HPDE6-E6E7 (cell line): ENCODE measurements around the gene NUFIP2.
"Not testable (repeated sequence)": the region's sequence is repeated elsewhere in the genome, so short reads cannot be mapped to it uniquely, and the experiment has no call there.

Source experiments
- DNase-seq: peaks from one replicate; pipeline ENCODE4 v3.0.0; 2011; ENCODE audit warnings: missing footprints; ENCODE audit errors: extremely low spot score

Gene NUFIP2

GRCh38 chr17:29279397-29280070 lies 14.4 kb downstream of the NUFIP2 start:
- DNase-seq, result no peak

DNA sequence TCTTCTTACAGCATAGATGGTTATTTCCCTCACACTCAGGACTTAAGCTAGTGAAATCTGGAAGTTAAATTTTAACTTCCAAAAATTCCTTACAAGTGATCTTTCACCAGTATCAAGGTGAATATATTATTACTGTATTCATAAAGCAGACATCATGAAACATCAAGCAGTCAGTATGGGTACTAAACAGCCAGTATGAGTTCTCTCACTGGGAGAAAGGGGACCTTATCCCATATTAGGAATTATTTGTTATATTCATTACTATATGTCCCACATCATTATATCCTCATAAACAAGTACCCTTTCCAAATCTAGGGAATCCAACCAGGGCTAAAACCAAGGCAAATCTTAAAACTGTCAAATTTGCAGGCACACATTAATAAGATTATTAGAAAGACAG lies 15.3 kb downstream of the NUFIP2 start:
- DNase-seq, result no peak

DNA sequence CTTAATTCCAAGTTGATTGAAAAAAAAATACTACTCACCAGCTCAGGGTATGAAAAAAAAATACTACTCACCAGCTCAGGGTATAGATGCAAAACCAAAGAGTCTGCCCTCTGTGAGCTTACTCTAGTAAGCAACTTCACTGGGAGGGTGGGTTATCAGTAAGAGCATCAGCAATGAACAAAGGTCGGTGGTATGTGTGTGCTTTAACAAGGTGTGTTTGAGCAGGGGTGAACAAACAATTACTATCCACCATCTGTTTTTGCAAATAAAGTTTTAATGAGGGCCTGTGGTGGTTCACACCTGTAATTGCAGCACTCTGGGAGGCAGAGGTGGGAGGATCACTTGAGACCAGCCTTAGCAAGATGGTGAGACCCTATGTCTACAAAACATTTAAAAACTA lies 20.0 kb downstream of the NUFIP2 start:
- DNase-seq, result no peak

DNA sequence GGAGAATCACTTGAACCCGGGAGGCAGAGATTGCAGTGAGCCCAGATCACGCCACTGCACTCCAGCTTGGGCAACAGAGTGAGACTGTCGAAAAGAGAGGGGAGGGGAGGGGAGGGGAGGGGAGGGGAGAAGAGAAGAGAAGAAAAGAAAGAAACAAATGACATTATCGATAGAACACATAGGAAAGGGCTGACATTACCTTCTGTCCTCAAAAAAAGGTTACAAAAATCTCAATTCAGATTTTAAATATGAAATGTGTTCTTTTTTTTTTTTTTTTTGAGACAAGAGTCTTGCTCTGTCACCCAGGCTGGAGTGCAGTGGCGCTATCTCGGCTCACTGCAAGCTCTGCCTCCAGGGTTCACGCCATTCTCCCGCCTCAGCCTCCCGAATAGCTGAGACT lies 22.0 kb downstream of the NUFIP2 start:
- DNase-seq, result not testable (repeated sequence)

- DNase-seq, result no peak
Measured at GRCh38 chr17:29263916-29264315, 30.0 kb downstream of the NUFIP2 start.

DNA sequence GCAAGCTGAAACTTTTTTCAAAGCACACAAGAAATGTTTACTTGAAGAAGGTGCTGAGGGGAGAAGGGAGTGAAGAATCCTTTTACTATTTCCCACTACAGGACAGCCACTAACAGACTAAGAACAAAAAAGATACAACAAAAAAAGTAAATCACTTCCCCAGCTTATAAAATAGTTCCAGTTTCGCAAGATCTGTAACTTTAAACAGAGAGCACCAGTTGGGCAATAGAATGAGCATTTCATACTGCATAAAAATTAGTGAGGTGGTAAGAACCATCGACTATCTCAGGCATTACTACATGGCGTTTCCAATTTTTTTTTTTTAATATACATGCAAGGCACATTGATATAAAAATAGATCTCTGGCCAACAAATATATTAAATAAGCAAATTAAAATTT lies 36.2 kb downstream of the NUFIP2 start:
- DNase-seq, result no peak

- no peak for DNase-seq
Measured at GRCh38 chr17:29256735-29257466, 37.0 kb downstream of the NUFIP2 start.

DNA sequence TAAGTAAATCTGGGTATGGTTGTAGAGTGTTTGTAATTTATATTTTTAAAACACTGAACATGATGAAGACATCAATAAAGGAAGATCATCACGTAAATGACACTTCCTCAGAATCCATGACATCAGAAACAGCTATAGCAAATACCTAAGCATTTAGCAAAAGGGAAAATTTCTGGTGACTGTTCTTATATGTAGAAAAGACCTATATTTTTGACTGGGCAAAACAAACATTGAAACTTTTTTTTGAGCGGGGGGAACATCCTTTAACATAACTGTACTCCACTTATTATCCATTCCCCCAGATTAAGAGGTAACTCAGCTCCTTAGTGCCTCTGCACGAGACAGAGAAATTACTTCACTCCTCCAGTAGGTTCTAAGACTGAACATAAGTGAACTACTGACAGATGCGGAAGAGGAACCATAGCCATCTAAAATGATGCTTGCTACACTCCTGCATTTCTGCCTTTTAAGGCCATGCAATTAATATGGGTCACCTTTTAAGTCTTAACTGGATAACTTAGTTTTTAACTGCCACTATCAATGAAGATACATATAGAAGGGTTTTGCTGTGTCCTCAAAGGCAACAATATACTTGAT lies 37.9 kb downstream of the NUFIP2 start:
- no peak for DNase-seq

DNA sequence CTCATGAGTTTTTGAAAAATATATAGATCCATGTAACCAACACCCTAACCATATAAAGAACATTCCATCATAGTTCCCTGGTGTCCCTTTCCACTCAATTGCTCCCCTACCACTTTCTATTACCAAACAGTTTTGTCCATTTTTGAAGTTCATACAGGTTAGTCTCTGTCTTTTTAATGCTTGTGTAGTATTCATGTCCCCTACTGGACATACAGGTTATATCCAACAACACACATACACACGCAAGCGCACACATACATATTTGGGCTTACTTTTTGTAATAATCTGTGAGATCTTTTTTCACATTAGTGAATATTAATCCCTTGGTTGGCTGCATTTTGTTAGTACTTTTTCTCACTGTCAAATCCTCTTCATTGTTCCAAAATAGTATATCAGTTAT lies 40.9 kb downstream of the NUFIP2 start:
- no peak for DNase-seq

DNA sequence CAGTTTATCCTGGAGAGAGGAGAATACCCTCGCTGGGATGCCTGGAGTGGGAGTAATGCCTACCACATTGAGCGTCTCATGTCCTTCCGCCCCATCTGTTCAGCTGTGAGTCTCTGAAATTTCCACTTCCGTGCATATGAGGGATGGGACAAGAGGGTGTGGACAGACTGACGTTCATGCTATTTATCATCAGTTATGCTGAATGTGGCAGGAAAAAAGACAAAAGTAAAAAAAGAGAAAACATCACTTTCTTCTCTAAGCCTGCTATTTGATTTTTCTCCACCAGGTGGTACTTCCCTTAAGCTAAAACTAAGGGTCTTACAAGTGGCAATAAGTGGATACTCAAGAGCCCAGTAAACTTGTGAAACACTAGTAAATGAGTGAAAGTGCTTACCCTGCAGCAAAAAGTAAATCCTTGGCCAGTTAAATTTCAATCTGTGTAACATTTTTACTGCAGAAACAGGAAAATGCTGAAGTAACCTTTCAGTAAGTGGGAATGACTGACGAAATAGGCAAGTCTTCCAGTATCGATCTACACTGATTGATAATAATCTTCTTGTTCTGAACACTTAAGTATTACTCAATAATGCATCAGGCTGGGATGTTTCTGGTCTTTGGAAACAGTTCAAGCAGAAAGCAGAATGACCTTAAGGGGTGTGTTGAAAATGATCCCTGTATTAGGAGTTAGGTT lies 41.7 kb downstream of the NUFIP2 start:
- no peak for DNase-seq

GRCh38 chr17:29251184-29251583 lies 42.8 kb downstream of the NUFIP2 start:
- no peak for DNase-seq

DNA sequence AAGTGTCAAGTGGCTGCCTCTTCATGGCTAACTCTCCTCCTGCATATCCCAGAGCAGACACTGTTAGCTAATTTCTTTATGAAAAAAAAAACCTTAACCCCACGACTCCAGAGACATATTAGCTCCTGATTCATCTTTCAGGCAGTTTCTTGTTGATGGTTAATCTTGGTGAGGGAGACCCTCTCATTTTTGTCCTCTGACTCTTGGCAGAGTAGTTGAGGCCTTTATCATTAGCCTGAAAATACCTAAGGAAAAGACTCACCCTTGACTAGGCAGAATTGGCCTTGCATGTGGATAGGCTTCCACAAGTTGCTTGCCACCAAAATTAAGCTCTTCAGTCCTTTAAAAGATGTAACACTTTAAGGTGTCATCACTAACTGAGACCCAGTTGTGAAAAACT lies 43.3 kb downstream of the NUFIP2 start:
- no peak for DNase-seq

GRCh38 chr17:29248845-29249244 lies 45.1 kb downstream of the NUFIP2 start:
- no peak for DNase-seq

GRCh38 chr17:29247219-29247618 lies 46.7 kb downstream of the NUFIP2 start:
- DNase-seq, result no peak

DNA sequence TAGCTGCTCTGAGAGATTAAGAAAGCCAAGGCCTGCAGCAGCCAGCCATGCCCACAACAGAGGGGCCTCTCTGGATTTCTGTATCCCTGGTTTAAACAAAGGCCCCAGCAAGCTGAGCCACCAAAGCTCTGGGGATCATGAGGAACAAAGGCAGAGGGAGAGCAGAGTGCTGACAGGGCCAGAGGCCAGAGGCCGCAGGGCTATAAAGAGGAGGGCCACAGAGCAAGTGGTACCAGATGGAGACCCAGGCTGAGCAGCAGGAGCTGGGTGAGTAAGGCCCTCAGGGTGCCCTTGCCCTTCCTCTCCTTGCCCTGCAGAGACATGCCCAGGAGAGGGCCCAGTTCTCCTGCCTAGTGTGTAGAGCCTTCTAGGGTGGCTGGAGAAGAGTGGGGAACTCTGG lies 47.3 kb downstream of the NUFIP2 start, which contains the start of gene CRYBA1:
CRYBA1 (plus strand) TSS at position 232 of the 400 bp plus-strand sequence; CDS start at position 237, 5 bp downstream.
- peak; percentile 22 for DNase-seq

- DNase-seq, result no peak
Measured at GRCh38 chr17:29245401-29245800, 48.5 kb downstream of the NUFIP2 start.

DNA sequence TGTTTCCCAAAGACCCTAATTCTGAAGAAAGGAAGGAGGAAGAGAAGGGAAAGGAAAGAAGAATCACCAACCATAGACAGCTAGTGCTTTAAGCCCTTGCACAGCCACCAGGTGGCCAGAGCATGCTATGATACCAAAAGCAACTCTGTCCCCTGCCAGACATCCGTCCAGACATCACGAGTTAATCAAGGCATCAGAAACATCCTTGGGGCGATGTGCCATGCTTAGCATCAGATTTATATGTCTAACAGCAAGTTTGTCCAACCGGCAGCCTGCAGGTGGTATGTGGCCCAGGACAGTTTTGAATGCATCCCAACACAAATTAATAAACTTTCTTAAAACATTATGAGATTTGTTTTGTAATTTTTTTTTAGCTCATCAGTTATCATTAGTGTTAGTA lies 50.2 kb downstream of the NUFIP2 start:
- no peak for DNase-seq

DNA sequence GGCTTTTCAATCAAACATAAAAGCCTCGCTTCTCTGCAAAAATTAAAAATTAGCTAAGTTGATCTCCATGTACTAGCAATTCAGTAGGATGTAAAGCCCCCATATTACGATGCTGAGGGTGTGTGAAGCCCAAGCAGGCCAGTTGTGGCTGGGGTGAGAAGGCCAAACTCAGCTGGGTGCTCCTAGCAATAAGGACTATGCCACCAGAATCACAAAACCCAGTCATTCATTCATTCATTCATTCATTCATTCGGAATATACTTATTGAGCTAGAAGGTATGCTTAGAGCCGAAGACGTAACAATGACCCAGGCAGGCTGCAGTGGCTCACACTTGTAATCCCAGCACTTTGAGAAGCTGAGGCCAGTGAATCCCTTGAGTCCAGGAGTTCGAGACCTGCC lies 51.2 kb downstream of the NUFIP2 start:
- DNase-seq, result no peak

DNA sequence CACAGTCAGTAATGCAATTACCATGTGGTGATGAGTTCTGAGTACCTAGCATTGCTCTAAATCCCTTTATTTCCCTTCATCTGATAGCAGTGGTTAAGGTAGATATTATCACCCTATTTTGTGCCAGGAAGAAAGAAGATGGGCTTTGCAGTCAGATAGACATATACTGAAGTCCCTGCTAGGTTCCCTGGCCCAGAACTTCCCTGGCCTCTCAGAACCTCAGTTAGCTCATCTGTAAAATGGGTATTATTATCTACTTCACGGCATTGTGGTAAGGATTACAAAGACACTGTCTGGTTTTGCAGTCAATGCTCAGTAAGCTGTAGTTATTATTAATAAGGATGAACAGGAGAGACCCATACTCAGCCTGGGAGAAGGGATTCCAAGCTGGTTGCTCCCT lies 51.9 kb downstream of the NUFIP2 start:
- DNase-seq, result no peak

- peak; percentile 95 for DNase-seq
Measured at GRCh38 chr17:29240968-29241963, 52.7 kb downstream of the NUFIP2 start.

GRCh38 chr17:29240477-29240876 lies 53.5 kb downstream of the NUFIP2 start:
- DNase-seq, result no peak
